ENCODE measurements around the gene CISD1. TPM values are rescaled to one million over a fixed set of nuclear protein-coding genes. Genes with fewer than 3 reads are reported as not detected.
A peak's percentile ranks its signal among the peaks of the same experiment; 100 is the strongest.

The CISD1 gene
- total RNA-seq, 2 donors from 2014 or later, result 41.2 to 48.5 TPM

GRCh38 chr10:58335306-58336005 lies 66.5 kb downstream of the CISD1 start:
- ATAC-seq (peak; percentile 68 to 70), DNase-seq (ENCODE audit: low spot score) (no peak)
- H3K27me3 Mint-ChIP-seq, result peaks cover 13 to 17% of the 10 kb centered on the region in 2 donors
- peaks cover 20% of the 10 kb centered on the region in 2 donors for H3K4me1 Mint-ChIP-seq (ENCODE audit: low read depth in 2 of 2)
- H3K4me3 Mint-ChIP-seq, result peak overlapping the region; percentile 96
- H3K36me3 Mint-ChIP-seq, result no peaks in the 10 kb centered on the region
- peak overlapping the region; percentile 50 to 92 for H3K27ac Mint-ChIP-seq
- no peaks in the 10 kb centered on the region for H3K9me3 Mint-ChIP-seq

- Mint-ChIP-seq H3K9me3 (no peaks in the 10 kb centered on the region), H3K27me3 (peaks cover 11 to 15% of the 10 kb centered on the region in 2 donors), H3K4me1 (ENCODE audit: low read depth in 2 of 2) (peaks cover 25 to 28% of the 10 kb centered on the region in 2 donors), H3K27ac (peak overlapping the region in 1 of 2 donors; percentile 92), H3K36me3 (no peaks in the 10 kb centered on the region), H3K4me3 (peak overlapping the region; percentile 96)
- no peak for ATAC-seq
- no peak for DNase-seq (ENCODE audit: low spot score)
These were observed 67.3 kb downstream of the CISD1 start for GRCh38 chr10:58336242-58336641.

Other genes starting within 250 kb of the CISD1 start
- 10 to 100 TPM in 1 of 2 donors, 1 to 10 TPM in 1; 5.6 to 10.0 TPM for gene IPMK, start 1.3 kb upstream of the CISD1 start, total RNA-seq
- gene UBE2D1, start 65.8 kb downstream of the CISD1 start, total RNA-seq, result 10 to 100 TPM; 12.7 to 14.6 TPM
- 10 to 100 TPM; 59.6 to 84.9 TPM for gene TFAM, start 116.2 kb downstream of the CISD1 start, total RNA-seq
- gene BICC1, start 243.7 kb downstream of the CISD1 start, total RNA-seq, result under 1 TPM in 1 of 2 donors, not detected in 1; 0.26 TPM